Suprapubic skin (tissue), 3 donors: ENCODE data around the gene FGFR3.

Experiments used
- POLR2A ChIP-seq, 2 donors: fragments of 450-650 bp; IDR thresholded peaks; one replicate each; pipeline ENCODE4 v1.6.1; 2017; ENCODE audit warnings: antibody characterized with exemption in 2 of 2, mild to moderate bottlenecking in 2 of 2, moderate library complexity in 2 of 2
- TF ChIP-seq, protein P1 (sequence below), 2 donors: fragments of 200-600 bp in 1 of 2; fragments of 450-650 bp in 1 of 2; sonication (generic) in 1 of 2; IDR thresholded peaks; one replicate each; pipeline ENCODE4 v1.5.1; 2016 to 2019; ENCODE audit warnings: antibody characterized with exemption in 2 of 2, mild to moderate bottlenecking in 1 of 2, moderate library complexity in 1 of 2

GRCh38 chr4:1812720-1813119 lies 19.6 kb downstream of the FGFR3 start:
- TF ChIP-seq, protein P1, sequence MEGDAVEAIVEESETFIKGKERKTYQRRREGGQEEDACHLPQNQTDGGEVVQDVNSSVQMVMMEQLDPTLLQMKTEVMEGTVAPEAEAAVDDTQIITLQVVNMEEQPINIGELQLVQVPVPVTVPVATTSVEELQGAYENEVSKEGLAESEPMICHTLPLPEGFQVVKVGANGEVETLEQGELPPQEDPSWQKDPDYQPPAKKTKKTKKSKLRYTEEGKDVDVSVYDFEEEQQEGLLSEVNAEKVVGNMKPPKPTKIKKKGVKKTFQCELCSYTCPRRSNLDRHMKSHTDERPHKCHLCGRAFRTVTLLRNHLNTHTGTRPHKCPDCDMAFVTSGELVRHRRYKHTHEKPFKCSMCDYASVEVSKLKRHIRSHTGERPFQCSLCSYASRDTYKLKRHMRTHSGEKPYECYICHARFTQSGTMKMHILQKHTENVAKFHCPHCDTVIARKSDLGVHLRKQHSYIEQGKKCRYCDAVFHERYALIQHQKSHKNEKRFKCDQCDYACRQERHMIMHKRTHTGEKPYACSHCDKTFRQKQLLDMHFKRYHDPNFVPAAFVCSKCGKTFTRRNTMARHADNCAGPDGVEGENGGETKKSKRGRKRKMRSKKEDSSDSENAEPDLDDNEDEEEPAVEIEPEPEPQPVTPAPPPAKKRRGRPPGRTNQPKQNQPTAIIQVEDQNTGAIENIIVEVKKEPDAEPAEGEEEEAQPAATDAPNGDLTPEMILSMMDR (IDR thresholded peaks at IDR 0.05), result no peak
- TF ChIP-seq POLR2A (IDR thresholded peaks at IDR 0.05), result no peak
